Fibroblast of skin of left quadriceps (primary cell): ENCODE measurements around the gene MAPK12.
A peak's percentile ranks its signal among the peaks of the same experiment; 100 is the strongest.
"Not testable (repeated sequence)": the region's sequence is repeated elsewhere in the genome, so short reads cannot be mapped to it uniquely, and the experiment has no call there.

Experiments
- DNase-seq, 2 experiments: peaks; one replicate each; pipeline ENCODE4 v3.0.0-alpha.2; 2013; ENCODE audit warnings: low read depth in 2 of 2

MAPK12 gene

DNA sequence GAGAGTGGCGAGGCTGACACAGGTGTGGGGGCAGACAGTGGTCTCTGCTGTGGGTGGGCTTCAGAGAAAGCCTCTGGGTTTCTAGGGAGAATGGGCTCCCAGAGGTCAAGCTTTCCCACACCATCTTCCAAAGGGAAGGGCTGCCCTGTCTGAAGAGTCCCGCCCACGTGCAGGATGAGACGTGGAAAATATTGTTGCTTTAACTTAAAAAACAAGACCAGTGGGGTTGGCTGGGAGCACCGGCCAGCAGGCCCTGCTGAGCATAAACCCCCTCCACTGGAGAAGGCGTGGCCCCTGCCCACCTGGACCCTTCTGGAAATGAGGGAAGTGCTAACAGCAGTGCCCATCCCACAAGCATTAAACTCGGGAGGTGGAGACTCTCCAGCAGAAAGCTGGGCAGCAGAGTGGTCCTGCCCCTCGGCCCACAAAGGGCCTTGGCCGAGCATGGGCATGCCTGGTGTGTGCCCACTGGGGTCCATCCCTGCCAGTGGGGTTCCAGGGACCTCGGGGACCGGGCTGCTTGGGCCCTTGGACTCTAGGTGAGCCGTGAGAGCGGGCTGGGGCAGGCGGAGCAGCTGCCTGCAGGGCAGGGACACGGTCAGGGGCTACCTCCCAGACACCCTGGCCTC, 45.3 kb downstream of the MAPK12 start:
- no peak for DNase-seq

- no peak for DNase-seq
These were observed 46.0 kb downstream of the MAPK12 start for GRCh38 chr22:50215297-50216054.

- no peak for DNase-seq
These were observed 48.2 kb downstream of the MAPK12 start for GRCh38 chr22:50213263-50213662.

GRCh38 chr22:50211147-50211546, 50.3 kb downstream of the MAPK12 start:
- DNase-seq = no peak

DNA sequence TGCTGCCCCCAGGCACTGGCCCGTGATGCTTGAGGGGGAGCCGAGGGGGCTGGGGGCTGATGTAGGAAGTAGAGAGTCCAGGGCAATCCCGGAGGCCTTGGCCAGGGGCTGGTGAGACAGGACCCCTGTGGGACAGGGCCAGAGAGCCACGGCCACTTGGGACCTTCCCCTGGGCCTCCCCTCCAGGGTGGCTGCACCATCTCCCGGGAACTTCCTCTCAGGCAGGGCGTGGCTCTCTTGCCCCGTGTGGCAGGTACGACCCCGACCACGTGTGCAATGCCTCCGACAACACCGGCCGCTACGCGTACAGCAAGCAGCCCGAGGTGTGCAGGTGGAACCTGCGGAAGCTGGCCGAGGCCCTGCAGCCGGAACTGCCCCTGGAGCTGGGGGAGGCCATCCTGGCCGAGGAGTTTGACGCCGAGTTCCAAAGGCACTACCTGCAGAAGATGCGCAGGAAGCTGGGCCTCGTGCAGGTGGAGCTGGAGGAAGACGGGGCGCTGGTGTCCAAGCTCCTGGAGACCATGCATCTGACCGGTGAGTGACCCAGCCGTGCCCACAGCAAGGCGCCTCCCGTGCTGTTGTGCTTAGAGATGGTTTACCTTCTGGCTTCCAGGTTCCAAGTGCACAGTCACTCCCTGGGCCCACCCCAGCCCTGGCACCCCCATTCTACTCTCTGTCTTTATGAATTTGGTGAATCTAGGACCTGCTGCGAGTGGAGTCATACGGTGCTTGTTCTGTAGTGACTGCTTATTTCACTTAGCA, 50.9 kb downstream of the MAPK12 start:
- no peak for DNase-seq

DNA sequence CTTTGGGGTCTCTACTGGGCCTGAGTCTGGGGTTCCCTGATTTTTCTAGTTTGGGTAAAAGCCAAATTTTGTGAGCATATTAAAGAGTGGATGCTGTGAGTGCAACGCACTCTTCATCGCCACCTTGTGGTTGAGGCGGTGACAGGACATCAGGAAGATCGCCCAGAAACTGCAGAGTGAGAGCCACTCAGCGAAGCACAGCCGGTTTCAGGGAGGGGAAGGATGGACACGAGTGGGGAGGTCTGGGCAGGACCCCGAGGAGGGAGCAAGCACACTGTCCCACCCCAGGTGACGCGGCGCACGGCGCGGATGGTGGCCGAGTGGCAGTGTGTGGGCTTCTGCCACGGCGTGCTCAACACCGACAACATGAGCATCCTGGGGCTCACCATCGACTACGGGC, 51.6 kb downstream of the MAPK12 start:
- peak; percentile 30 to 33 for DNase-seq

DNA sequence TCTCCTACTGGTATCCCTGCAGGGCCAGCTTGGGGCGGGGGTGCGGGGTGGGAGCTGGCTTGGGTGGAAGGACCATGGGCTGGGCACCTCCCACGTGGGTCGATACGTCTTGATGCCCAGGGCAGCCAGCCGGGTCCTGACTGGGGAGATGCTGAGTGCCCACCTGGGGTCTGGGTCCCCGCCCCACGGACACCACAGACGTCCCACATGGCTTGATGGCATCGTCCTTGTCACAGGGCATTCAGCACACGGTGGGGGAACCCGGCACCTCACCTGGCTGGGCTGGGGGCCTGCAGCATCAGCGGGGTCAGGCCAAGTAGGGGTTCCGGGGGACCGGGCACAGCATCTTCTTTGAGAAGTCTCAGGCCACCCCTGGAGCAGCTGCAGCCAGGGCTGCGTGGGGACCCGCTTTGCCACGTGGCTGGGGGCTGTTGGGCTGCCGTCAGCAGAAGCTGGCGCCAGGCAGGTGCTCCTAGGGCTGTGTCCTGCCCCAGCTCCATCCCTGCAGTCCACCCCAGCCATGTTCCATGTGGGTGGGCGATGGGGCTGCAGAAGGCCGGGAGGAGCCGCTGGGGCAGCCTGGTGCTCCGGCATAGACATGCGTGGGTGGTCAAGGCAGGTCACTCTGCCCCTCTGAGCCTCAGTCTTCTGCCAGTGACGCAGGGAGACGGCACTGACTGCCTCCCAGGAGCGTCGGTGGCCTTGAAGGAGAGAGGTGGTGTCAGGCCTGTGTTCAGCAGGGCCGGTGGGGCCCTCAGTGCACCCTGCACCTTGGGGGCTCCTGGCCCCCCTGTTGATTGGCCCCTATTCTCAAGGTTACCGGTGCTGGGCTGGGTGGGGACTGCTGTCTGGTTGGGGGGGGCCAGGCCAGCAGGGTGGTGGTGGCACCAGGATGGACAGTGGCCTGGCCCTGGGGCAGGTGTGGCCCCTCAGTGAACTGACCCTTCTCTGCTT, 52.3 kb downstream of the MAPK12 start:
- no peak for DNase-seq

DNA sequence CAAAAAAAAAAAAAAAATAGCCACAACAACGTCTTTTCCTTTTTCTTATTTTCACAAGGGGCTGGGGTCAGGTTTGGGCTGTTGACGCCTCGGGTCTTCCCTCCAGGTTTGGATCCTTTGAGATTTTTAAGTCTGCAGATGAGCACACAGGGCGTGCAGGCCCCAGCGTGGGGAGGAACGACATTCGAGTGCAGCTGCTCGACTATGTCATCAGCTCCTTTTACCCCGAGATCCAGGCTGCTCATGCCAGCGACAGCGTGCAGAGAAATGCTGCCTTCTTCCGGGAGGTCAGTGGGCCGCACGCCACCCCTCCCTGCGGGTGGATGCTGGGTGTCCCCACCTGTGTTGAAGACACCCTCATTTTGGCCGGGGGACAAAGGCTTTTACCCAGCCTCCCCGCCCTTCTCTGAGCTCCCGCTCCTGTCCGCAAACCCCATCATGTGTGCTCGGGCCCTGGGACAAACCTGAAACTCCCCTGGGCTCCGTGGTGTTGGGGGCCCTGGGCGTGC, 53.0 kb downstream of the MAPK12 start:
- DNase-seq = no peak

DNA sequence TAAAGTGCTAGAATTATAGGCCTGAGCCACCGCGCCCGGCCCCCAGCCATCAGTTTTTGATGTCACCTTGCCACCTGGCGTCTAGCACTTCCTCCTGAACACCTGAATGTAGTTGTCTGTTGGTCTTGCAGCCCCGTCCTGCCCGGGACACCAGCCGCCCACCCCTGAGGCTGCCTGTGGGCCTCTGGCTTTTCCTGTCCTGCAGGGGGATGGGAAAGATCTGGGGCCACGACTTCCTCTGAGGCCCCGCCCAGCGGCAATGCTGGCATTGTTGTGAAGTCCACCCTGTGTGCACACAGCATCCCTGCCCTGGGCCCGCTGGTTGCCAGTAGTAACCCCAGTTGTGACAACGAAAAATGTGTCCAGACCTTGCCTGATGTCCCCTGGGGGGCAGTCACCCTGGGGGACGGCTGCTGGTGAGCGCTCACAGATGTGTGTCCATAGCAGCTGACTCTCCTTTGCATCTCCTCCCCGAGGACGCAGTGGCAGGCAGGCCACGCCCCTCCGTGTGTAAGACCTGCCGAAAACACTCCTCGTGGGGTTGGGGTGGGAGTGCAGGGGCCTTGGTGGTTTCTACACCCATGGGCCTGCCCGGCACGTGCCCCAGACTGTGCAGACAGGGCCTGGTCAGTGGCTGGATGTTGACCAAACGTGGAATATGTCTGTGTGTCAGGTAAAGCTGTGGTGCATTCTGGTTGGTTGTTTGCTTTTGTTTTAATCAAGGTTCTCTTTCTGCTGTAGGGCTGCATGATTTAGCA, 53.9 kb downstream of the MAPK12 start:
- no peak for DNase-seq

GRCh38 chr22:50206599-50206998, 54.9 kb downstream of the MAPK12 start:
- no peak for DNase-seq

GRCh38 chr22:50205781-50206569, 55.5 kb downstream of the MAPK12 start:
- DNase-seq = no peak

- not testable (repeated sequence) for DNase-seq
These were observed 56.5 kb downstream of the MAPK12 start for GRCh38 chr22:50204998-50205397.

DNA sequence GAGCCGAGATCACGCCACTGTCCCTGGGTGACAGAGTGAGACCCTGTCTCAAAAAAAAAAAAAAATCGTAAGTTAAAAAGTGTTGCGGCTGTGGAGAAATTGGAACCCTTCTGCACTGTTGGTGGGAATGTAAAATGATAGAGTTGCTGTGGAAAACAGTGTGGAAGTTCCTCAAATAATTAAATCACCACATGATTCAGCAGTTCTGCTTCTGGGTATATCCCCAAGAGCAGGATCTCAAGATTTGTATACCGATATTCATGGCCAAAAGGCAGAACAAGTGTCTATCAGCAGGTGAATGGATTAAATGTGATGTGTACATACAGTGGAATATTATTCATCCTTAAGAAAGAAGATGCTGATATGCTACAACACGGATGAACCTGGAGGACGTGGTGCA, 56.9 kb downstream of the MAPK12 start:
- DNase-seq = no peak

GRCh38 chr22:50203288-50203687, 58.2 kb downstream of the MAPK12 start:
- no peak for DNase-seq
